Stimulated activated CD4-positive, alpha-beta T cell treated with anti-CD3 and anti-CD28 coated beads, Interleukin-12 subunit alpha, Interleukin-12 subunit beta, amount 100 ng/mL, for 24 hours (primary cell): ENCODE data around the gene CRY1.
"Not testable (repeated sequence)": the region's sequence is repeated elsewhere in the genome, so short reads cannot be mapped to it uniquely, and the experiment has no call there.

Source experiments
- DNase-seq, 2 experiments: peaks; one replicate each; pipeline ENCODE4 v3.0.0-alpha.2; 2020; ENCODE audit warnings: low read depth in 2 of 2

CRY1 gene

GRCh38 chr12:107108995-107109508 lies 15.7 kb upstream of the CRY1 start:
- DNase-seq: no peak

DNA sequence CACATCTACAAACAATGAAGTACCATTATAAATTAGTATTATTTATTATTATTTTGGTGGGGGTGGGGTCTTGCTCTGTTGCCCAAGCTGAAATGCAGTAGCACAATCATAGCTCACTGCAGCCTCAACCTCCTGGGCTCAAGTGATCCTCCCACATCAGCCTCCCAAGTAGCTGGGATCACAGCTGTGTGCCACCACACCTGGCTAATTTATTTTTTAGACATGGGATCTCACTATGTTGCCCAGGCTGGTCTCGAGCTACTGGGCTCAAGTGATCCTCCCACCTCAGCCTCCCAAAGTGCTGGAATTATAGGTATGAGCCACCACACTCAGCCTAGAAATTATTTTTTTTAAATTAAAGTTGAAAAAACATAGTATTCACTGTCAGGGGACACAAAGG lies 15.0 kb upstream of the CRY1 start:
- not testable (repeated sequence) for DNase-seq

DNA sequence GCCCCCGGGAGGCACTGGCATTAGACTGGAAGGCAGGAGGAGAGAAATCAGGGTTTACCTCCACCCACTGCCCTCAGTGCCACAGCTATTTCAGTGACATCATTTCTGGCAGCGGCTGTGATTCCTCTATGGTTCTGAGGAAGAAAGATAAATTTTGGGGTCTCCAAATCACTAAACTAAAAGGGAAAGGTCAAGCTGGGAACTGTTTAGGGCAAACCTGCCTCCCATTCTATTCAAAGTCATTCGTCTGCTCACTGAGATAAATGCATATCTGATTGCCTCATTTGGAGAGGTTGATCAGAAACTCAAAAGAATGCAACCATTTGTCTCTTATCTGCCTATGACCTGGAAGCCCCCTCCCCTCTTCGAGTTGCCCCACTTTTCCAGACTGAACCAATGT lies 14.0 kb upstream of the CRY1 start:
- no peak for DNase-seq

GRCh38 chr12:107106241-107107025 lies 13.1 kb upstream of the CRY1 start:
- DNase-seq: no peak

DNA sequence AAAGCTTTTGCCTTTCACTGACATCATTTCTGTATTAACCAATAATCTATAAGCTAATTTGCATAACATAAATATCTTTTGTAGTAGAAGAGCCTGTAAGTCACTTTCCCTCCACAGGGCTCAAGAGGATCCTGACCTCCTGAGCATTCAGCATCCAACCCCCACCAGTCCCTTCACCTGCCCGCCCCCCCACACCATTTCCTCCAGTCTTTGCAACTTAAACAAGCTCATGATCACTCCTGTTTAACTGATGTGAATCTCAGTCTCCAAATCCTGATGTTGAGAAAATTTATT lies 12.0 kb upstream of the CRY1 start:
- DNase-seq: no peak

- no peak for DNase-seq
These were observed 10.2 kb upstream of the CRY1 start for GRCh38 chr12:107103516-107103915.

- DNase-seq: no peak
These were observed 9.7 kb upstream of the CRY1 start for GRCh38 chr12:107103097-107103496.

DNA sequence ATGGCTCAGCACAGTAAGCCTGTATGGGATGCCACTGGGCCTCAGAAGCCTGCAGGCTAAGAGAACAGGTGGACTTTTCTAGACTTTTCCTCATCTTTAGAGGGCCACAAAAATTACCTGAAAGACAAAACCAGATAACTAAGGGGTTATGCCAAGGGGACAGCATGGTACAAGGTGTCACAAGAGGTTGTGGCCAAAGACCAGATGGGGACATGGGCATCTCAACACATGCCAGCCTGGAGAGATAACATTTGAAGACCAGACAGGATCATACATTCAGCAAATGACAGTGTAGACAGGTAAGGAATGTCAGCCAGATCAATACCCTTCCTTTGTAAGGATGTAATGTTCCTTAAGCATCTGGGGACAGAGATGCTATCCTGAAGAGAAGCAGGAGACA lies 8.9 kb upstream of the CRY1 start:
- no peak for DNase-seq

DNA sequence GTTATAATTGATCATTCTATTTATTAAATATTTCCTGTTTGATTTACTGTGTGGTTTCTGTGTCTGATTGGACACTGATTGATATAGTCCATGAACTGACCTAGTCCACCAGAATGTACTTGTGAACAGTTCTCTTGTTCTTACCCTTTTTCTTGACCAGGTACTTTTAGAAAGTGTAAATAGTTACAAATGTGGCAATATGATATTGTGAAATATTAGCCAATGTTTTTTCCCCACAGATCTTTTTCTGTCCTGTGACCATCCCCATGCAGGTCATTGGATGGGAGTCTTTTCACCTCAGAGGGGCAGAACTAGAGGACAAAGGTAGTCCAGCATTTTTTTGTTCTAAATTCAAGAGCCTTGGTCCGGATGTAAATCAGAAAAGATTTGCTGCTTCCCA lies 8.3 kb upstream of the CRY1 start:
- DNase-seq: no peak

DNA sequence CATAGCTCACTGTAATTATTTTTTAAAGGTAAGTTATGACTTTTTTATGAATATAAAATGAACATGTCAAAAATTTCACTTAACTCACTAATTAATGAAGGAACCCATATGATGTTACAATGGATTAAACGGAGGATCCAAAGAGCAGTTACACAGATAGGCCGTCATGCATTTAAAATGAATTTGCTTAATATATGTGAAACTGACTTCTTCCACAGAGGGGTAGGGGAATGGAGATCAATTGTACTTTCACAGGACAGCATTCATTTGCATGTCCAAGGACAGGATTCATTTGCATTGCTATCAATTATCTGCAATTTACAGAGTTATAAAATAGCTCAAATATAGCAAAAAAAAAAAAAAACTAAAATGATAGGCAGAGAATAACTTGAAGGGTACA lies 6.6 kb upstream of the CRY1 start:
- no peak for DNase-seq

- DNase-seq: no peak
These were observed 3.2 kb upstream of the CRY1 start for GRCh38 chr12:107096571-107096970.

DNA sequence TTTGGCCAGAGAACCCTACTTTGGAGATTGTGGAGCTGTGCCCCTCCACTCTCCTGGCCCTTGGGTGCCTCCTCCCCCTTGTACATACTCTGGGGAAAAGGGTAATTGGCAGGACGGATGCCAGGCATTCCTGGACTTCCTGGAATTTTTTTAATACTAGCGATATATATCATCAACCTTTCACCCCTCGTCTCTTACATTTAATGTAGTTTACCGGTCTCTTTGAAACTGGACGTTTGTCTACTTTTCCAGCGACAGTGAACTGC lies 767 bp upstream of the CRY1 start:
- no peak for DNase-seq

- peak; percentile 48 to 62 for DNase-seq
These were observed 506 bp downstream of the CRY1 start for GRCh38 chr12:107092669-107093416.

DNA sequence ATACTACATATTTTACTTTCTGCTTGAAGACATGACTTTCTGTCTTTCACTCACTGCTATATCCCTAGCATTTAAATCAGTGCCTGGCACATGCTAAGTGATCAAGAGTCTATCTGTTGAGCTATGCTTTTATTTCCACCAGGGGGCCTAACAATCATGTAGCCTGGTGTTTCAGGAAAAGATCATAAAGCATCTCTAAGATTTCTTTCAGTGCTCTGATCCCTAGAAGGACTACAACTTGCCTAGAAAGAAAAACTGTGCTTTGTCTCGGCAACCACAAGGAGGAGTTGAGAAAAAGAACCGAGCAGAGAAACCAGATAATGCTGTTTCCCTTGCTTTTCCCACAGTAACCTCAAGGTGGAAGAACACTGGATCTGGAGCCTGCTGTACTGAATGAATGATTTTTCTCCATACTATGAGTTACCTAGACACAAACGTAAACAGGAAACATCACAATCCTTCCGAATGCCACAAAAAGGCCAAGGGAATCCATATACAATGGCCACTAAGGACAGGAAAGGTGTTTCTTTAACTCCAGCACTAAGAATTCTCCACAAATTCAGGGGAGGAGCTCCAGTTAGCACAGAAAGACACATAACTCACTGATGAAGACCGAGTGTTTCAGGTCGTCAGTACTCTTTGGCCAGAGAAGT lies 1.2 kb downstream of the CRY1 start:
- no peak for DNase-seq

DNA sequence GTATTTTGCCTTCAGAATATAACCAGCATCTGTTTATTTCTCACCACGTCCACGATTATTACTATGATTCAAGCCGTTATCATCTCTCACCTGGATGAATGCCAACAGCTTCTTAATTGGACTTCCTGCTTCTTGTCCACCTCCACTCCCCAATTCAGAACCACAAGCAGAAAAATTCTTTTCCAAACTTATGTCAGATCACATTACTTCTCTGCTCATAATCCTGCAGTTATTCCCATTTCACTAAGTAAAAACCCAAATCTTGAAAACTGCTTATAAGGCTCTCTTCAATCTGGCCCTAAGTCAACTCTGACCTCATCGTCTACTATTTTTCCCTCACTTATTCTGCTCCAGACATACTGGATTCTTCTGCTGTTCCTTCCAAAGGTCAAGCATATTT lies 2.0 kb downstream of the CRY1 start:
- no peak for DNase-seq

DNA sequence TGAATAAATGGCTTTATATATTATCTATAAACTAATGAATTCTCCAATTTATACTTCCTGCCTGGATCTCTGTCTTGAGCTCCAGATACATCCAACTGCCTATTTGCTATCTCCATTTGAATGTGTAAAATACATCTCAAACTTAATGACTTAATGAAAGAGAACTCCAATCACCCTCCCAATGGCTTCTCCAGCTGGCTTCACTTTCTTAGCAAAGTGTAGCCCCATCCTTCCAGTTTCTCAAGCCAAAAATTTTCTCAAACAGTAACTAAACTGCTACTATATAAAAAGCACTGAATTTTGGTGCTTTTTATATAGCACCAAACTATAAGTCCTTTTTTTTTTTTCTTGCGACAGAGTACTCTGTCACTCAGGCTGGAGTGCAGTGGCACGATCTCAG lies 2.6 kb downstream of the CRY1 start:
- DNase-seq: no peak

DNA sequence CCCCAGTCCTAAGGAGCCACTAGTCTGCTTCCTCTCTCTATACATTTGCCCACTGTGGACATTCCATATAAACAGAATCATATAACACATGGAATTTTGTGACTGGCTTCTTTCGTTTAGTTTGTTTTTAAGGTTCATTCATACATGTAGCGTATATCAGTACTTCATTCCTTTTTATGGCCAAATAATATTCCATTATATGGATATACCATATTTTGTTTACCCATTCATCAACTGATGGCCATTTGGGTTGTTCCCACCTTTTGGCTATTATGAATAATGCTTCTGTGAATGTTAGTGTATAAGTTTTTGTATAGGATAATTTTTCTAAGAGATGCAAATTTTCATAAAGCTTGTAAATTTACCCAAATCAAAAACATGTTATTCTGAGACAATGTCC lies 4.4 kb downstream of the CRY1 start:
- no peak for DNase-seq

DNA sequence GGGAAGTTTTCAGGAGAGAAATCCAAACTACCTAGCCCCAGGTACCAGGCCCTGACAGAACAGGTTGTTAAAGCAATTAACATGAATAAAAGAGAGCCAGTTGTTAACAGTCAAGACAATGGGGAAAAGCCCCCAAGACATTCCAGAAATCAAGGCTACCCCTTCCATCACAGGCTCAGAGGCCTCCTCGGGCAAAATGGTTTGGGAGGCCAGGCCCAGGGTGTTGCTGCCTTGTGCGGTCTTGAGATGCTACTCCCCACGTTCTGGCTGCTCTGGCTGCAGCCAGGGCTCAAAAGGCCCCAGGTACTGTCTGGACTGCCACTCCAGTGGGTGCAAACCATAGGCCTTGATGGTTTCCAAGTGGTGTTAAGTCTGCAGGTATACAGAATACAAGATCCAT lies 7.0 kb downstream of the CRY1 start:
- DNase-seq: no peak

GRCh38 chr12:107081778-107082177 lies 11.6 kb downstream of the CRY1 start:
- no peak for DNase-seq

DNA sequence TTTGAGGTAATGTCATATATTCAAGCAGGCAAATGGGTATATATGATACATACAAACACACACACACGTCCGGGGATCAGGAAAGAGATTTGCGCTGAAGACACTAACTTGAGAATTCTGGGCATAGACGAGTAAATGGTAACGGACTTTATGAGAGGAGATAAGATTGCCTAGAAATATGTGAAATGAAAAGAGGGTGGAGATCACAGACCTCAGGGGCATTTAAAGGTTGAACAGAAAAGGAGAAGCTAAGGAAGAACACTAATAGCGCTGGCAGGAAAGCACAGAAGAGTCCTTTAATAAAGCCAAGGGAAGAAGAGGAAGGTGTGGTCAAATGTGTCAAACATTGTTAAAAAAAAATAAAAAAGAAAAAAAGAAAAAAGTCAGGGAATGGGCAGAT lies 13.1 kb downstream of the CRY1 start:
- no peak for DNase-seq

DNA sequence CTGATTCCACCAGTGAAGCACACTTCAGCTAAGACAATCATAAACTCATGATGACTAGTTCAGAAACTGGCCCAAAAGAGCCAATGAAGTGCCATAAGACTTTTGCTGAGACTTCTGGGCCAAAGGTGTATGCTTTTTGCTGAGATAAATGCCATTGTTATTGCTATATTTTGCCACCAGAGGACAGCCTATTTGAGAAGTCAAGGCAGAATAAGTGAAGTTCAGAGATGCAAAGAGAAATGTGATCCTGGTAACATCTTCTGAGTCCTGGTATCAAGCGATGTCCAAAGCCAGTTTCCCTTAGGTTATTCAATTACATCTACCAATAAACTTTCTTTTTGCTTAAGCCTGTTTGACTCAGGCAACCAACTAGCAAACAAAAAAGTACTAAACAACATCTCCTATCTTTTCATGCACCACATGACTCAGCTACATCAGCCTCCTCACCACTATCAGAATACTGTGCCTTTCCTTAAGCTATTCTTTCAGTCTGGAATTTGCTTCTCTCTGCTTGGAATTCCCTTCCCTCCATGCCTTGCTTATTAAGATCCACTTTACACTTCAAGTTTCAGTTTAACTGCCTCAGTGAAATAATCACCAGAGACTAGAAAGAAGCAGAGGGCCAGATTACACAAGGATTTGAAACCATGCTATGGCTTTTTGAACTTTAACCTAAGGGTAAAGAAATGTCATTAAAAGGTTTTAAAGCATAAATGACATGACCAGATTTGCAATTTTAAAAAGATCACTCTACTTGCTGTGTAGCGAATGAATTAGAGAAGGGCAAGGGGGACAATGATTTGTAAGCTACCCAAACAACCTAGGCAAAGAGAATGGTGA lies 14.0 kb downstream of the CRY1 start:
- DNase-seq: no peak

DNA sequence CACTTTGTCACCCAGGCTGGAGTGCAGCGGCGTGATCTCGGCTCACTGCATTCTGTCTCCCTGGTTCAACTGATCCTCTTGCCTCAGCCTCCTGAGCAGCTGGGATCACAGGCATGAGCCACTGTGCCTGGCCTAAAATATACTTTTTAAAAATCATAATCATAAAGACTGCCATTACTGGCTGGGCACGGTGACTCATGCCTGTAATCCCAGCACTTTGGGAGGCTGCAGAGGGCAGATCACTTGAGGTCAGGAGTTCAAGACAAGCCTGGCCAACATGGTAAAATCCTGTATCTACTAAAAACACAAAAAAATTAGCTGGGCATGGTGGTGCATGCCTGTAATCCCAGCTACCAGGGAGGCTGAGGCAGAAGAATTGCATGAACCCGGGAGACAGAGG lies 20.1 kb downstream of the CRY1 start:
- not testable (repeated sequence) for DNase-seq
